ENCODE results near the gene UPF2. TPM values are rescaled to one million over a fixed set of nuclear protein-coding genes. Genes with fewer than 3 reads are reported as not detected.

Gene UPF2
- polyA plus RNA-seq, 3 donors: 2.7 to 6.7 (median 4.3) TPM

GRCh38 chr10:11878776-11879175 is 163.8 kb downstream of the UPF2 start:
- H3K4me1 Mint-ChIP-seq: peaks cover 9% of the 10 kb centered on the region
- H3K4me2 ChIP-seq (replicated peaks; ENCODE audit: extremely low read depth, low read length, poor library complexity, severe bottlenecking): no peak overlapping the region
- no peak overlapping the region for H3K9ac ChIP-seq (ENCODE audit: insufficient read depth, low read length, poor library complexity, severe bottlenecking)
- peaks cover 0 to 3% (median 0%) of the 10 kb centered on the region in 7 donors for H3K9me3 Mint-ChIP-seq
- no peaks in the 10 kb centered on the region for H3K27me3 ChIP-seq (ENCODE audit: control insufficient read depth in 2 of 2, insufficient read depth in 2 of 2, low read length in 2 of 2)
- TF ChIP-seq CTCF (IDR thresholded peaks at IDR 0.05): no peak
- no peak overlapping the region for H2AFZ ChIP-seq (ENCODE audit: insufficient read depth, low read depth, low read length, poor library complexity, severe bottlenecking)
- intact Hi-C loops (cut with micrococcal nuclease): no loop called here
- no peaks in the 10 kb centered on the region for H3K36me3 ChIP-seq (replicated peaks in 1 of 2; ENCODE audit: control insufficient read depth in 1 of 2, insufficient read depth in 2 of 2, low read length in 2 of 2)
- 97% methylated on average over 12 of the region's 12 CpGs for WGBS (ENCODE audit: insufficient coverage)
- no peaks in the 10 kb centered on the region for H4K20me1 ChIP-seq (ENCODE audit: insufficient read depth, low read length)
- H3K9me3 ChIP-seq (replicated peaks in 1 of 2; ENCODE audit: control insufficient read depth in 1 of 2, insufficient read depth in 1 of 2, low read length in 2 of 2): no peaks in the 10 kb centered on the region
- H3K27ac ChIP-seq (ENCODE audit: low read depth in 1 of 2, low read length in 2 of 2): no peak overlapping the region
- DNase-seq: no peak
- H3K4me3 ChIP-seq (replicated peaks in 1 of 3; ENCODE audit: low read depth in 2 of 3, low read length in 3 of 3): no peak overlapping the region
- H3K79me2 ChIP-seq (ENCODE audit: insufficient read depth, low read length): no peaks in the 10 kb centered on the region
- H3K27ac Mint-ChIP-seq: peak overlapping the region in 1 of 7 donors; percentile 23
- H3K4me3 Mint-ChIP-seq: no peak overlapping the region
- no peaks in the 10 kb centered on the region for H3K36me3 Mint-ChIP-seq
- H3K27me3 Mint-ChIP-seq (ENCODE audit: low read depth in 3 of 3): peaks cover 0 to 3% (median 0%) of the 10 kb centered on the region in 3 donors
- H3K4me1 ChIP-seq (ENCODE audit: control insufficient read depth in 1 of 2, insufficient read depth in 2 of 2, low read length in 2 of 2): peaks cover 6 to 9% of the 10 kb centered on the region in 2 donors

- Mint-ChIP-seq H3K4me1 (peaks cover 9% of the 10 kb centered on the region), H3K36me3 (no peaks in the 10 kb centered on the region), H3K9me3 (peaks cover 0 to 3% (median 0%) of the 10 kb centered on the region in 7 donors), H3K27me3 (ENCODE audit: low read depth in 3 of 3) (peaks cover 0 to 4% (median 0%) of the 10 kb centered on the region in 3 donors), H3K27ac (no peak overlapping the region), H3K4me3 (no peak overlapping the region)
- H3K27ac ChIP-seq (ENCODE audit: low read depth in 1 of 2, low read length in 2 of 2): no peak overlapping the region
- intact Hi-C loops (cut with micrococcal nuclease): no loop called here
- no peak for TF ChIP-seq CTCF (IDR thresholded peaks at IDR 0.05)
- H3K4me3 ChIP-seq (replicated peaks in 1 of 3; ENCODE audit: low read depth in 2 of 3, low read length in 3 of 3): no peak overlapping the region
- no peak overlapping the region for H3K4me2 ChIP-seq (replicated peaks; ENCODE audit: extremely low read depth, low read length, poor library complexity, severe bottlenecking)
- no peaks in the 10 kb centered on the region for H3K27me3 ChIP-seq (ENCODE audit: control insufficient read depth in 2 of 2, insufficient read depth in 2 of 2, low read length in 2 of 2)
- no peaks in the 10 kb centered on the region for H3K79me2 ChIP-seq (ENCODE audit: insufficient read depth, low read length)
- 96% methylated on average over 12 of the region's 13 CpGs for WGBS (ENCODE audit: insufficient coverage)
- no peak overlapping the region for H2AFZ ChIP-seq (ENCODE audit: insufficient read depth, low read depth, low read length, poor library complexity, severe bottlenecking)
- no peaks in the 10 kb centered on the region for H3K9me3 ChIP-seq (replicated peaks in 1 of 2; ENCODE audit: control insufficient read depth in 1 of 2, insufficient read depth in 1 of 2, low read length in 2 of 2)
- H3K36me3 ChIP-seq (replicated peaks in 1 of 2; ENCODE audit: control insufficient read depth in 1 of 2, insufficient read depth in 2 of 2, low read length in 2 of 2): no peaks in the 10 kb centered on the region
- DNase-seq: no peak
- no peak overlapping the region for H3K9ac ChIP-seq (ENCODE audit: insufficient read depth, low read length, poor library complexity, severe bottlenecking)
- H4K20me1 ChIP-seq (ENCODE audit: insufficient read depth, low read length): no peaks in the 10 kb centered on the region
- H3K4me1 ChIP-seq (ENCODE audit: control insufficient read depth in 1 of 2, insufficient read depth in 2 of 2, low read length in 2 of 2): peaks cover 6 to 9% of the 10 kb centered on the region in 2 donors
These were observed 165.1 kb downstream of the UPF2 start for GRCh38 chr10:11877591-11877905.
